T-helper 1 cell (primary cell): ENCODE measurements around the gene NQO1.
A peak's percentile ranks its signal among the peaks of the same experiment; 100 is the strongest.
"Not testable (repeated sequence)": the region's sequence is repeated elsewhere in the genome, so short reads cannot be mapped to it uniquely, and the experiment has no call there.

ENCODE experiments used
- DNase-seq, 5 donors: peaks; one replicate each; pipeline ENCODE4 v3.0.0-alpha.2; 2012 to 2020
- total RNA-seq, 4 donors: gene quantifications; one replicate each; lab custom pipeline; 2026; lab: John Stamatoyannopoulos, UW

The NQO1 gene
- total RNA-seq: 1.7 to 3.5 (median 2.0) reads per million in 4 donors

DNA sequence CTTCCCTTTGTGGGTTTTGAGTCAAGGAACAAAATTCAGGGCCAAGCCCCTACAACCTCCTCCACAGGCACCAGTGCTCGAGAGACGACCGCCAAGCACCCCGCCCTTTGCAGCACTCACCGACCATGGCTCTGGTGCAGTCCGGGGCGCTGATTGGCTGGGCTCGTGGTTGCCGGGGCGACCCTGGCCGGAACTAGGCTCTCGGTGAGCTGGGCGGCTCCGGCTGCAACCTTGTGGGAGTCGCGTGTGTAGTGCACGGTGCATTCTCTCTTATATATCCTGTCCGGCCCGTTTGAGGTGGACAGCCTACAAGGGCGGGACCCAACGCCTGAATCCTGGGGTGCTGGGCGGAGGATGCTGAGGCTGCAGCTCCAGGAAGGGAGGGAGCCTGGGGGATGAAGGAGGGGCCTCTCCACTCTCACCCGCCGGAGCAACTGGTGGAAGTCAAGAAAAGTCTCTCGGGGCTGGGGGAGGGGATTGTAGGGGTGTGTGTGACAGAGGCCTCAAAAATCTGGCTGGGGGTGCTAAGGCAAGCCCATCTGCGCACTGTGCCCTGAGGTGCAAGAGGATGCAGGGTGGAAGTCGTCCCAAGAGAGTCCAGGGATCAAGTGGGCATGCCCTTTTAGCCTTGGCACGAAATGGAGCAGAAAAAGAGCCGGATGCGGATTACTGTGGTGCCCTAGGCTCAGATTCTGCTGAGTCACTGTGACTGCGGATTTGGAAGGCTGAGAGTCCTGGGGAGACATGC lies at the start of gene NQO1:
NQO1 (minus strand) TSS at position 248 of the 748 bp plus-strand sequence; CDS start at position 127, 121 bp downstream.
- peak; percentile 59 to 89 (median 68) for DNase-seq

DNA sequence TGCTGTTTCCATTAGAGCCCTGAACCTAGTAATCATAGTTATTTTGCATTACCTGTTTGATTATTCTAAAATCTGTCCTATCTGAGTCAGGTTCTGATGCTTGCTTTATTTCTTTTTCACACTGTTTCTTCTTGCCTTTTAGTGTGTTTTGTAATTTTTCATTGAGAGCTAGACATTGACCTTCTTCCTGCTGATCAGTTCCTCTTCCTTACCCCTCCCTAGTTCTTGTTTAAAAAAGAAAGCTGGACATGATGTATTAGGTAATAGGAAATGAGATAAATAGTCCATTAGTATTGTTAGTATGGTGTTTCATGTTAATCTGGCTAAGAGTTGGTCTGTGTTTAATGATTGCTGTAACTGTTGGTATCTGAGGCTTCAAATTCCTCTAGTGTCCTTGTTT lies 49.2 kb upstream of the NQO1 start:
- DNase-seq: no peak

DNA sequence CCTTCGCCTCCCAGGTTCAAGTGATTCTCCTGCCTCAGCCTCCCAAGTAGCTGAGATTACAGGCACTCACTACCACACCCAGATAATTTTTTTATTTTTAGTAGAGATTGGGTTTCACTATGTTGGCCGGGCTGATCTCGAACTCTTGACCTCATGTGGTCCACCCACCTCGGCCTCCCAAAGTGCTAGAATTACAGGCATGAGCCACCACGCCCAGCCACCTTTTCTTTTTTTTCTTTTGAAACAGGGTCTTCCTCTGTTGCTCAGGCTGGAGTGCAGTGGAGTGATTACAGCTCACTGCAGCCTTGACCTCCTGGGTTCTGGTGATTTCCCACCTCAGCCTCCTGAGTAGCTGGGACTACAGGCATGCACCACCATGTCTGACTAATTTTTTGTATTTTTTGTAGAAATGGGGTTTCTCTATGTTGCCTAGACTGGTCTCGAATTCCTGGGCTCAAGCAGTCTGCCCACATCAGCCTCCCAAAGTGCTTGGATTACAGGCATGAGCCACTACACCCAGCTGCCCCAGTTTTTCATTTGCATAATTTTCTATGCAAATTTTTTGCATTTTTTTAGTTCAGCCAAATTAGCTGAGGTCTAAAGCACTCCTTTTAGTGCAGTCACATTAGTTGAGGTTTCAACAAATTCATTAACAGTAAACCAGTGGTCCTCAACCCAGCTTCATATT lies 47.0 kb upstream of the NQO1 start:
- no peak for DNase-seq

DNA sequence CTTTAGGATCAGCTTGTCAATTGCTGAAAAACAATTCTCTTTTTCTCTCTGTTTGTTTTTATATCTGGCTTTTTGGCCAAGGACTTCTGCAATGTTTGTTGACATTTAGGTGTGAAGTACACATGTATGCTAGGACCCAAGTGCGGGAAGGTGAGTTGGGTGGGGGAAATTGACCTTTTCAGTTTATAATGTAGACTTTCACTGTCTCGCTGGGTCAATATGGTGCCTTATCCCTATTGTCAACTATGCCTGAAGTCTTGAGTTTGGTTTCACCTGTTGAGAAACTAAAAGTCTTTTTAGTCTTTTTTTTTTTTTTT lies 45.2 kb upstream of the NQO1 start:
- DNase-seq: no peak

DNA sequence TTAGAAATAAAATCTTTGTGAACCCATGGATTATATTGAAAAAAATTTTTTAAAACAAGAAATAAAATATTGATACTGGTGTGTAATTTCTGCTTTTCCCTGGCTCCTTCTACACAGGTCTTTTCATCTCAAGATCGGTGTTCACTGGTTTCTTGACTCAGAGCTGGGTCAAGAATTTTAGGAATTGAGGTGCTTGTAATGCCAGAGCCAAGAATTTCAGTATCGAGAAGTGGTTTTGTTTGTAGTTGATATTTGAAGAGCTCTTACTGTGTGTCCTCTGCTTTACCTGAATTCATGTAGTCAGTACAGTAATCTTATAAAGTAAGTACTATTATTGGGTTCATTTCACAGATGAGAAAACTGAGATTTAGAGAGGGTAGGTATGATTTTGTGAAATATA lies 43.0 kb upstream of the NQO1 start:
- no peak for DNase-seq

DNA sequence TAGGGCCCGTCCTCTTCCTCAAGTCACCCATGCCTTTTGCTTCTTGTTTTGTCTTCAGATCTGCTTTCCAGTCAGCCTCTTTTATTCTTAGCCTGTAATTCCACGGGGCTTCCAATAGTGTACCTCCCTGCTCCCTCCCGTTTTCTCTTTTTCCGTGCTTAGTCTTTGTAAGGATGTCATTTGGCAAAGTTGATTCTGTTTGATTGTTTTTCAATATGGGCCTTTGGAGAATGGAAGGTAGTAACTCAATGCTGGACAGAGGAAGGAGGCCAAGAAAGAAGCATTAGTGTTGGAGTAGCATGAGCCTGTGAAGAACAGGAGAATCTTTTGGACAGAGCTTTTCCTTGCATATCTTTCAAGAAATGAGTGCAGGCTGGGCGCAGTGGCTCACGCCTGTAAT lies 42.3 kb upstream of the NQO1 start:
- no peak for DNase-seq

DNA sequence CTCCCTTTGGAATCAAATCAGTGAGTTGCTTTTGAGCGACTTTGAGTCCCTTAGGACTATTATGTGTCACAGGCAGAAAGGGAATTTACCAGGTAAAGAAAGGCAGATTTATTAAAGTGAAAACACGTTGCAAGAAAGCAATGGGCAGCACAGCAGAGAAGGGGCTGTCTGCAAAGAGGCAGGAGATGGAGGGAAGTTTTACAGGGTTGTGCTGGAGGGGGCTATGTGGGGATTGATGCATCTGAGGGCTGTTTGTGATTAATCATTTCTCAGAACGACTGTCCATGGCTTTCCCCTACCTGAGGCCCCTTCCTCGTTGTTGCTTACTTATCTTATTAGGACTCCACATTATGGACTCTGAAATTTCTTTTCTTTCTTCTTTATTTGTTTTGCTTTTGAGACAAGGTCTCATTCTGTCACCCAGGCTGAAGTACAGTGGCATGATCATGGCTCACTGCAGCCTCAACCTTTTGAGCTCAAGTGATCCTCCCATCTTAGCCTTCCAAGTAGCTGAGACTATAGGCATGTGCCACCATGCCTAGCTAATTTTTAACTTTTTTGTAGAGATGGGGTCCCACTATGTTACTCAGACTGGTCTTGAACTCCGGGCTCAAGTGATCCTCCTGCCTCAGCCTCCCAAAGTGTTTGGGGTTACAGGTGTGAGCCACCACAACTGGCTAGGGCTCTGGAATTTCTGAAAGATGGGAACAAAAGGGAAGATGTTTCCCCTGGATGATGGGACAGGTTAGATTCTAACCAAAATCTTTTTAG lies 41.3 kb upstream of the NQO1 start:
- no peak for DNase-seq

DNA sequence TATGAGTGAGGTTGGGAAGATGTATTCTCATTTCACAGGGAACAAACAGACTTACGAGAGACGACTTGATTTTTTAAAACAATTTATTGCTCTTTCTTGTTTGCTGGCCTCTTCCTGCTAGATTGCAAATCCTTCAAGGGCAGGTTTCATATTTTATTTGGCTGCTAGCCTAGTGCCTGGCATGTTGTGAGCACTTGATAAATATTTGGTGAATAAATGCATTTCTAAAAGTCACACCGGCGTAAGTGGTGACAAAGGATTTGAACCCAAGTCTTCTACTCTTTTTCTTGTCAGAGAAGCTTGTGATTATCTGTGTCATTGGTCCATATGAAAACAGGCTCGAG lies 37.2 kb upstream of the NQO1 start:
- DNase-seq: no peak

DNA sequence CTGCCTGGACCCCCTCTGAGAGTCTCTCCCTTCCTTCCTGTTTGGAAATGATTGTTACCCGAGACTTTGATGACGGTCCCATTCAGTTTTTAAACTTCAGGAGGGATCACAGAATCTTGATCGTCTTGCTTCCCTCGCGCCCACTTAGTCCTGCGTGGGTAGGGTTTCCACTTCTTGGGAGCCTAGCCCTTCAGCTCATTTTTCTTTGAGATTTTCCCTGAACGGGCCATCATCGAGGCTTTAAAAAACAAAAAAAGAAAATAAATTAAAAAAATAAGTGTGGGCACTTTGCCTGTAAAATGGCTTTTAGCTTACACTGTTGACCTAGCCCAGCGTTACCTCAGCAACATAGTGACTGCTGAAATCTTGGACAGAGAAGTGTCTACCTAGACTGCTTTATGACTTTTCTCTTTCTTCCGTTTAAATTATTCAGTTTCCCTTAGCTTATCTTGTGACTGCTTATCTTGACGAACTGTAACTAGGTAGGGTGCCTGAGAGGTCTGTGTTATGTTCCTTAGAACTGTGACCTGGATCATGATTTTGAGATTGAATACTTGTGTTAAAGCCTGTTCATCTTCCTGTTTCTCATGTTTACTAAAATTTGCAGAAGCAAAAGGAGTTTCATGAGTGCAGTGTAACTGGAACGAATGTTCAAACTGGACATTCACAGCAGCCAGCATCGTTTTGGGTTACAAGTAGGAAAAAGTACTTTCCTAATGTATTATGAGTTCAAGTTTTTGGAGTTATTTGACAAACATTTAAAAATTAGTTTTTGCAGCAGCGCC lies 36.6 kb upstream of the NQO1 start:
- DNase-seq: peak in 1 of 5 donors; percentile 38

DNA sequence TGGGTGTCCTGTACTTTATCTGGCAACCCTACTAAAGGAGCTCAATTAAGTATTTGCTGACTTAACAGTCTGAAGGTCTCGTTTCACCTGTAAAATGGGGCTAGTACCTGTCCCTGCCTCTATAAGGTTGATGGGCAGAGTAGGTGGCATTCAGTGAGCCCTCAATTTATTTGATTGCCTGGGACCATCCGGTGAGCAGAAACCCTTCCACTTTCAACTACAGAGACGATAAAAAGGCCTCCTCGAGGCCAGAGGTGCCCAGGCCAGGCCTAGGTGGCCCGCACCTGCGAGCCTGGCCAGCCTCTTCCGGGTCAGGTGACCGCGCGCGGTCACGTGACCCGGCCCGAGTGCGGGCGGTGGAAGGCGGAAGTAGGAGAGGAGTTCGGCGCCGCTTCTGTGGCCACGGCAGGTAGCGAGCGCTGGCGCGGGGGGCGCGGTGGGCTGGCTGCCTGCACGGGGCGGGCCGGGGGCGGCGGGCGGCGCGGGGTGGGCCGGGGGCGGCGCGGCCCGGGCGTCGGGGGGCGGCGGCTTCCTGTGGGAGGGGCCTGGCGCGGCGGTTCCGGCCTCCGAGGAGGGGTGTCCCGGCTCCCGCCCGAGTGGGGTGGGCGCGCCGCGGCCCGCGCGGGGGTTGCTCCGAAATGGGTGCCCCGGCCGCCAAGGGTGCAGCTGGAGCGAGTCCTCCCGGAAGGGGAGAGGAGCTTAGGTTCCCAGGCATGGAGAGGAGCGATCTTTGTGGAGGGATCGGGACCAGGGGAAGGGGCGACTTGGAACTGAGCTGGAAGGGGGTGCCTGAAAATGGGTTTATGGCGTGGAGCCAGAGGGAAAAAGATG lies 35.8 kb upstream of the NQO1 start, which contains the start of gene WWP2:
WWP2 (plus strand) TSS at position 350 of the 831 bp plus-strand sequence. CDS start 24,679 bp downstream, outside the sequence.
- DNase-seq: peak; percentile 70 to 88 (median 72)

DNA sequence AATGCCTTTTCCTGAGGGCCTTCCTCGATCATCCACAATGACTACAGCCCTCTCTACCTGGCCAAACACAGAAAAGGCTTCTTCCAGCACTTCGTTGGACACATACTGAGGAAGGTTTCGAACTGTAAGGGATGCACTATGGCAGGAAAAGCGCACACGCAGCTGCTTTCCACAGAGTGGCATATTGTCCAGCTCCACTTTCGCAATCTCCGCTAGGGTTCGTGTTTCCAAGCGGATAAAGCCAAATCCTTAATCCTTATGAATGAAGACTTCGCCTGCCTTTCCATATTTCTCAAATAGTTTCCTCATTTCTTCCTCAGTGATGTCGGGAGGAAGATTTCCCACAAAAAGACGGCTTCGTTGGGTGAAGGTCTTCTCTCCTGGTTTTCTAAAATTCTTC lies 31.0 kb upstream of the NQO1 start:
- not testable (repeated sequence) for DNase-seq

DNA sequence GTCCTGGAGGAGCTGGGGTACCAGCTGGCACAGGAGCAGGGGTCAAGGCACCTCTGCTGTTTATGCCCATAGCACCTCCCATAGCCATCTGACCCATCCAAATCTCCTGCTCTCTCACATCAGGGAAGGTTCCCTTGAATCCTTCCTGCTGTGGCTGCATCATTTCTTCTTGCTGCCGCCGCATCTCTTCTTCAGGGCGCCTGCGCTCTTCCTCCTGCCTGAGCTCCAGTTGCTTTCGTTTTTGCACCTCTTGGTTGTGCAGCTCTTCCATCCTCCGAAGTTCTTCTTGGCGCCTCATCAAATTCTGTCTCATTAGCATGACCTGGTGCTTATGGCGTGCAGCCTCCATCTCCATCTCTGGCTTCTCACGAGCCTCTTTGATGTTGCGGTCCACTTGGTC lies 30.3 kb upstream of the NQO1 start:
- DNase-seq: no peak

DNA sequence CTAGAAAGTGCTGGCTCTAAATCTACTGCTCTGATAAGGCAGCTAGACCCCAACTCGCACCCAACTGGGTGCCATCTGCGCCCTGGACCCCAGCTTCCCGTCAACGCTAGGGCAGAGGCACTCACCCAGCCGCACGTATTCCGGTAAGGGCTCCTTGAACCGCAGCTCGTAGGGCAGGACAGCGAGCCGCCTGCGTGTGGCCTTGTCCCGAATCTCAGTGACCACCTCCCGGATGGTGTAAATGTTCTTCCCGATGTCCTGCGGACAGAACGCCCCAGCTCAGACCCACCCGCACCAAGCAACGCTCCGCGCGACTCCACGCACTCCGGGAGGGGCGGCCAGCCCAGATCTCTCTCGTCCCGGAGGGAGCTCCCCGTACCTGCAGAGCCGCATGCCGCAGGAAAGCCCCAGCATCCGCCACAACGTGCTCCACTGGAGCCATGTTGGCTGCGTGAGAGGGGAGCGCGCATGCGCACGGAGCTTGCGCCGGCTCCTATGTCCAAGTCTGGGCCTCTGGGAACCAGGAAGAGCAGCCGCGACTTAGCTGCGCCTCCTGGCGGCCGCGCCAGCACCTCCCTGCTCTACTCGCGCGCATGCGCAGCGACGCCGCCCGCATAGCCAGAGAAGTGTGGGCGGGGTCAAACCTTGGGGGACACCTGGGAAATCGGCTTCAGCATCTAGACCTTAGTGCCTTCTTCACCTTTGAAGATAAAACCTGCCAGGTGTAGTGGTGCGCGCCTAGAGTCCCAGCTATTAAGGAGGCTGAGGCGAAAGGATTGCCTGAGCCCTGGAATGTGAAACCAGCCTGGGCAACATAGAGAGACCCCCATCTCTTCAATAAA lies 28.3 kb upstream of the NQO1 start, which contains the start of gene NOB1:
NOB1 (minus strand) TSS at position 458 of the 842 bp plus-strand sequence; CDS start at position 442, 16 bp downstream.
- DNase-seq: peak; percentile 95 to 99 (median 98)

DNA sequence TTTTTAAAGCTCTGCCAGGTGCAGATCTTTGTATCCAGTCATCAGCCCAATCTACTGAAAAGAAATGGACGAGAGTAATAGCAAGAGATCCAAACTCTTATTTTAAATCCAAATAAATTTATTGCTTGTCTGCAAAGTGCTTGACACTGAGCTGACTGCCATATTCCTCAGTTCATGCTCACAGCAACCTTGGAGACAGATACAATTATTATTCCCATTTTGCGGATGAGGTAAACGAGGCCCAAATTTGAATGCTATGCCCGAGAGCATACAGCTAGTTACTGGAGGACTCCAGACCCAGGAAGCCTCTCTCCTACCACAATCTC lies 27.7 kb upstream of the NQO1 start:
- DNase-seq: no peak

DNA sequence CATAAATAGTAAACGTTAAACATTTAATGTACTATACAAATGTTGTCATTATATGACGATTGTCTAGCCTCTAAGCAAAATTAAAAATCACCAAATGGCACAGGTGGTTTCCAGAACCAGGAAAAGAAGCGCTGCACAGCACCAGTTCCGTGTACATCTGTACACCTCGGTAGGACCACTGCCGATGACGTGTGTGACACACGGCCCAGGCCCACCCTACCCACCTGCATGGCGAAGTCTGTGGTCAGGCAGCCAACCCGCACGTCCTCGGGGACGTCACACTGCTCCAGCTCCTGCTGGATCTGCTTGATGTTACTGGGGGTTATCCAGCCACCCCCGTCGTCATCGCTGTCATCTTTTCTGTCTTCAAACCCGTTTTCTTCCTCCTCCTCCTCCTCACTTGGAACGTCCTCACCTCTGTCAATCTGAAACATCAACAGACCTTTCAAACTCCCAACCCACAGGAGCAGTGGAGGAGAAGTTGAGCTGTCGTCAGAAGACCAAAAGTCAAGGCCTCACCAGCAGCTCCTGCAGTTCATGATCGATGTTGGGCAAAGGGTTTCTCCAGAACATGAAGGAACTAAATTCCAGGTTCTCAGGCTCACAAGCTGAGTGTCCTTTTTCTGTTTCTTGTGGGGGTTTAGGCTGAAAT lies 22.5 kb upstream of the NQO1 start:
- no peak for DNase-seq

DNA sequence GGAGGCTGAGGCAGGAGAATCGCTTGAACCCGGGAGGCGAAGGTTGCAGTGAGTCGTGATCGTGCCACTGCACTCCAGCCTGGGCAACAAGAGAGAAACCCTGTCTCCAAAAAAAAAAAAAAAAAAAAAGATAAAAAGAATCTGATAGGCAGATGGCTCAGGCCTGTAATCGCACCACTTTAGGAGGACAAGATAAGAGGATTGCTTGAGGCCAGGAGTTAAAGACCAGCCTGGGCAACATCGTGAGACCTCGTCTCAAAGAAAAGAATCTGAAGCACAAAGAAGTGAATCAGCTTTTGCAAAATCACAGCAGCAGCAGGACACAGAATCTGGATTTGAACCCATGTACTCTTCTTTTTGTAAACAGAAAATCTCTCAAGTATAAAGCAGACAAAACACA lies 20.8 kb upstream of the NQO1 start:
- no peak for DNase-seq

DNA sequence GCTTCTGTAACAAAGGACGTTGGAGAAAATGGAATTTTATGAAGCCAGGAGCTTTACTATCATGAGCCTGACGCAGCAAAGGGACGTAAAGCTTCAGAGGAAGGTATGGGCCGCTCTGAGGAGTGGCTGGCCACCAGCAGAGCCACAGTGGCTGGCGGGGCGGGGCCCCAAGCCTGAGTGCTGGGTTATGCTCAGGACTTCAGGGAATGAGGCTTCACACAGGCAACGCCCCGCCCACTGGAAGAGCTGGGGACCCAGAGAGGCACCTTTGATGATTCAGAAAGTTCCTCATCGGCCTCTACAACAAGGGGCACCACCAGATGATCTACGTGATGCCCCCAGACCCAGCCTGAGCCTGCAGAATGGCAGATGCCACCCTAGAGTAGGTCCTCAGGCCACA lies 19.6 kb upstream of the NQO1 start:
- DNase-seq: no peak

DNA sequence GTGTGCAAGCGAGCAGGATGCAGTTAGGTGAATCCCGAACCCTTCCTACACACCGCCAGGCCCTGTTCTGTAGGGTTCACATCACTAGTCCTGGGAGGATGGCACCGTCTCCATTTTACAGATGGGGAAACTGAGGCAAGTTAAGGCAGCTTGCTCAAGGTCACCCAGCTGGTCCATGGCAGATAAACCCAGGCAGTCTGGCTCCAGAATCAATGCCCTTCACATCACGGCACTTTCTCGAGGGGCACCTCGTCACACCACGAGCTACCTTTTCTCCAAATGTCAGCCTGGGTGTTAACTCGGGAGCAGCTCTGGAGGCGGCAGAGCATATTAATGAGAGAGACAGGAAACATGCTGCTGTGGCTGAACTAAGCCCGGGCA lies 18.9 kb upstream of the NQO1 start:
- DNase-seq: no peak

DNA sequence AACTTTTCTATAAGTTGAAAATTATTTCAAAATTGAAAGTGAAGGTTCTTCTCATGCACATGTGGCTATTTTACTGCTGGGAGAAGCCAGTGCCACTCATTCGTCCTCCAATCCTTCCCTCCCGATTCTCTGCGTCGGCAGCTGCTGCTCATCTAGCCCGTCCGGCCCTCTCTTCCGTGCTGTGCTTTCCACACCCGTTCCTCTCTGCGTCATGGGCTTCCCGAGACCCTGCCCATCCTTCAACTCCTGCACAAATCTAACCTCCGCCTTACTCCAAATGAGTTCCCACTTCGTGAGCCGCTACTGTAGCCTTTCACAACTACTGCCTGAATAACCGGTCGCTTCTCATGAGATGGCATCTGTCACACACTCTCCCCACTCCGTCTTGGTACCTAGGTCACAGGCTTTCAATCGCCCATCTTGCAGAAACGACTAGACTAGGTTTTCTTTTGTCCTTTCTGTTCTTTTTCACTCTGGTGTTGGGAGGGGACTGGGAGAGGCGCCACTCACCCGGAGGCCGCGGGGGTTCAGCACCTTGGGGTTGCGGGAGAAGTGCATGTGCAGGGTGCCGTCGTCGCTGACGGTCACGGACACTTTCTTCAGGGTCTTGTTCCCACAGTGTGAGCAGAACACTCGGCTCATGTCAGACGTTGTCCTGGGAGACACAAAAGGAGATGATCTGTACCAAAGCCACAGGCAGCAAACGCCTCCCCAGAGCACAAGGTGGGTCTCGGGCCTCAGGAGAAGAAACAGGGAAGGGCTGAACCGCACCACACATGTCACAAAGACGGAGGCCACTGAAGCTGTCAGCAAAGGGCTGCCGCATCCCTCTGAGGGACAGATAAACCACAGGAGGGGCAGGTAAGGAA lies 18.2 kb upstream of the NQO1 start:
- DNase-seq: no peak
